Activated T-helper 17 cell treated with anti-CD3 and anti-CD28 coated beads, Interleukin-2, amount 50 U/mL, for 72 hours (primary cell): ENCODE data around the gene CT45A9. TPM values are rescaled to one million over a fixed set of nuclear protein-coding genes. Genes with fewer than 3 reads are reported as not detected.

Experiments used
- total RNA-seq, 2 donors: library from RNA; stranded (reverse); gene quantifications; one replicate each; pipeline ENCODE4 v1.2.3, GENCODE V29; 2022

Gene CT45A9
- total RNA-seq, 2 donors from 2014 or later, result not detected

Other genes with a start within 250 kb of the CT45A9 start
- not detected for gene CT45A1, start 158.2 kb downstream of the CT45A9 start, total RNA-seq
- gene CT45A3, start 103.6 kb downstream of the CT45A9 start, total RNA-seq, result not detected
- not detected for gene CT45A5, start 86.3 kb downstream of the CT45A9 start, total RNA-seq
- not detected for gene CT45A6, start 69.0 kb downstream of the CT45A9 start, total RNA-seq
- not detected for gene CT45A2, start 51.8 kb downstream of the CT45A9 start, total RNA-seq
- not detected for gene CT45A7, start 34.5 kb downstream of the CT45A9 start, total RNA-seq
- not detected for gene CT45A8, start 17.3 kb downstream of the CT45A9 start, total RNA-seq
- not detected for gene CT45A10, start 21.6 kb upstream of the CT45A9 start, total RNA-seq
- gene SAGE1, start 21.9 kb upstream of the CT45A9 start, total RNA-seq, result not detected
- gene MMGT1, start 102.2 kb upstream of the CT45A9 start, total RNA-seq, result 10 to 100 TPM; 14.6 to 17.7 TPM
- gene SLC9A6, start 113.6 kb upstream of the CT45A9 start, total RNA-seq, result 10 to 100 TPM in 1 of 2 donors, 1 to 10 TPM in 1; 9.6 to 15.0 TPM